ENCODE results near the gene SUN5.

The SUN5 gene

DNA sequence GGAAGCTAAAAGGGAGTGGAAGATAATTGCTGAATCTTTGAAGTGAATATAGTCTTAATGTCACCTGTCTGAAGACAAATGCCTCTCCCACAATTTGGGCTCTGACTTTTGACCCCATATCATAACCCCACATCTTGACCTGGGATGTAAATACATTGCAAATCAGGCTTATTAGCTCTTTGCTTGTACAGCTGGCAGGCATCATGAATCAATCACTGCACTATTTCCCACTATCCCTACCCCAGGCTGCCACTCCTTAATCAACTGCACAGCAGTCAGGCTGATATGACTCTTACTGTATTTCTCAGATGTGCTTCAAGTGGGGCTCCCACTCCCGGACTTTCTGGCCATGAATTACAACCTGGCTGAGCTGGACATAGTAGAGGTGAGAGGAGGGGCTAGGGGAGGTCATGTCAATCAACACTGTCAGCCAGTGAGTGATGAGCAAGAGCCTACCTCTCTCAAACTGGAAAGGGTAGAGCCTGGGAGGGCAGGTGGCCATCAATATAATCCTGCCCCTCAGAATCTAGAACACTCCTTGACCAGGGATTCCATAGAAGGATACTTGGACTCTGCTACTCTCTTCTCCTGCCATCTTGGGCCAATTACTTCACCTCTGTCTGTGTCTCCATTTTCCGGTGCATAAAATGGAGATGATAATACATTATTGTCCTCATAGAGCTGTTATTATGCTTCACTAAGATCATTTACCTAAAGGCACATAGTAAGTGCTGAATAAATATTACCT, 38.9 kb upstream of the SUN5 start:
- H3K4me3 ChIP-seq (ENCODE audit: low read depth, low read length): no peak overlapping the region
- DNase-seq (ENCODE audit: low read depth): no peak
- TF ChIP-seq, protein P1, sequence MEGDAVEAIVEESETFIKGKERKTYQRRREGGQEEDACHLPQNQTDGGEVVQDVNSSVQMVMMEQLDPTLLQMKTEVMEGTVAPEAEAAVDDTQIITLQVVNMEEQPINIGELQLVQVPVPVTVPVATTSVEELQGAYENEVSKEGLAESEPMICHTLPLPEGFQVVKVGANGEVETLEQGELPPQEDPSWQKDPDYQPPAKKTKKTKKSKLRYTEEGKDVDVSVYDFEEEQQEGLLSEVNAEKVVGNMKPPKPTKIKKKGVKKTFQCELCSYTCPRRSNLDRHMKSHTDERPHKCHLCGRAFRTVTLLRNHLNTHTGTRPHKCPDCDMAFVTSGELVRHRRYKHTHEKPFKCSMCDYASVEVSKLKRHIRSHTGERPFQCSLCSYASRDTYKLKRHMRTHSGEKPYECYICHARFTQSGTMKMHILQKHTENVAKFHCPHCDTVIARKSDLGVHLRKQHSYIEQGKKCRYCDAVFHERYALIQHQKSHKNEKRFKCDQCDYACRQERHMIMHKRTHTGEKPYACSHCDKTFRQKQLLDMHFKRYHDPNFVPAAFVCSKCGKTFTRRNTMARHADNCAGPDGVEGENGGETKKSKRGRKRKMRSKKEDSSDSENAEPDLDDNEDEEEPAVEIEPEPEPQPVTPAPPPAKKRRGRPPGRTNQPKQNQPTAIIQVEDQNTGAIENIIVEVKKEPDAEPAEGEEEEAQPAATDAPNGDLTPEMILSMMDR (IDR thresholded peaks at IDR 0.05; ENCODE audit: control insufficient read depth, extremely low read depth, insufficient read depth): no peak

DNA sequence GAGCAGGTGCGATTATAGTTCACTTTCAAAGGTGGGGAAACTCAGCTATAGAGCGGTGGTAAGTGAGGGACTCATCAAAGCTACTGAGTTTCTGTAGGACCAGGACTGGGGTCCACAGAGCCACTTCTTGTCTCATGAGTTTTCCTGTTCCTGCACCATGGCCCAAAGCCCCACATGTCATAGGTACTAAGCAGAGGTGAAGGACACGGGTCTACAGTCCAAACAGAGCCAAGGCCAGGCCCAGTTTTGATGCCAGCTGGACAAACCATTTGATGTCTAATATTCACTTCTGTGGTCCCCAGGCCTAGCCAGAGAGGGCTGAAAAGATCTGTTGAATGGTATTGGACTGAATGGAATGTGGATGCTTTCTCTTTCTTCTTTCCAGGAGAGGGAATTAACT, 38.2 kb upstream of the SUN5 start:
- TF ChIP-seq, protein P1 (IDR thresholded peaks at IDR 0.05; ENCODE audit: control insufficient read depth, extremely low read depth, insufficient read depth): no peak
- DNase-seq (ENCODE audit: low read depth): no peak
- H3K4me3 ChIP-seq (ENCODE audit: low read depth, low read length): no peak overlapping the region

DNA sequence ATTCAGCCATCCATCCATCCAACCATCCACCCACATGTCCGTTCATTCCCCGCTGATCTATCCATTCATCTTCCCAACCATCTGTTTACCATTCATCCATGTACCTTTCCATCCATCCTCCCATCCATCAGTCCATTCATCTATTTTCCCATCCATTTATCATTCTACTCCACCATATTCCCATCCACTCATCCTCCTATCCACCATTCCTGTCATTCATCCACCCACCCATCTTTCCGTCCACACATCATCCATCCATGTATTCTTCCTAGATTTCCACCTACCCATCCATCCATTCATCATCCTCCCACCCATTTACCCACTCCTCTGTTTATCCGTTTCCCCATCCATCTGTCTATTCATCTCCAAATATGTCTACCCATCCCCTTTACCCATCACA, 34.0 kb upstream of the SUN5 start:
- TF ChIP-seq, protein P1 (IDR thresholded peaks at IDR 0.05; ENCODE audit: control insufficient read depth, extremely low read depth, insufficient read depth): no peak
- H3K4me3 ChIP-seq (ENCODE audit: low read depth, low read length): no peak overlapping the region
- DNase-seq (ENCODE audit: low read depth): no peak

DNA sequence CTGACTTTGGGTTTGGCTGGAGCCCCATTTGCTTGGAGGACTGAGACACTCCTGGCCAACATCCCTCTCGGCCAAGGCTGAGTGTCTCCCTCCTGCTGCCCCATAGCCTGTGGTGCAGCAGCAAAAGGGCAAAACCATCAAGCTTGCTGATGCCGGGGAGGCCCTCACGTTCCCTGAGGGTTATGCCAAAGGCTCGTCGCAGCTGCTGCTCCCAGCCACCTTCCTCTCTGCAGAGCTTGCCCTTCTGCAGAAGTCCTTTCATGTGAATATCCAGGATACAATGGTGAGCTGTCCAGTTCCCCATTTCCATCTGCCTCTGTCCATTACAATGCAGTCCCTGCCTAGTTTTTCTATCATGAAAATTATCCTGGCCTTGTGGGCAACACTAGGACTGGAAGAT, 33.2 kb upstream of the SUN5 start:
- no peak for DNase-seq (ENCODE audit: low read depth)
- TF ChIP-seq, protein P1 (IDR thresholded peaks at IDR 0.05; ENCODE audit: control insufficient read depth, extremely low read depth, insufficient read depth): no peak
- no peak overlapping the region for H3K4me3 ChIP-seq (ENCODE audit: low read depth, low read length)

DNA sequence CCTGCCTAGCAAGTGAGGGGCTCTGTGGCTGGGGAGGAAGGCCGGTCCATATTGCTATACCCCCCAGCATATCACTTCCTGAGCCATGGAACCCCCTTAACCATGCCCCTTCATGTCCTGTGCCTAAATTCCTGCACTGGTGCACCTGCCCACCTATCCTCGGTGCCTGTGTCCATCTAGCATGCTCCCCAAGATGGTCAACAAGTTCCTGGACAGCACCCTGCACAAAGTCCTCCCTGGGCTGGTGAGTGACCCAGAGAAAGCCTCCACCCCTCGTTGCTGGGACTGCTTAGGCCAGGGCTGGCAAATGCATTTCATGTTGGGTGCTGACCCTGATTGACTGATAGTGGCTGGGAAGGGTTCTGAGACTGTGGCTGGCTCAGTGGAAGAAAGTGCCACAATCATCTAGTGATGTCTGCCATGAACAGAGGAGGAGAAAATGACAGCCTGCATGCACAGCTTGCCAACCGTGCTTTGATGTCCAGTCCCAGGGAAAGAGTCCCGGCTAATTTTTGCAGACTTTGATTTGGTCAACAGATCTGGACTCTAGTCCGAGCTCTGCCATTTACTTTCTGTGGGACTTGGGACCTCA, 30.8 kb upstream of the SUN5 start:
- DNase-seq (ENCODE audit: low read depth): no peak
- no peak overlapping the region for H3K4me3 ChIP-seq (ENCODE audit: low read depth, low read length)
- TF ChIP-seq, protein P1 (IDR thresholded peaks at IDR 0.05; ENCODE audit: control insufficient read depth, extremely low read depth, insufficient read depth): no peak

DNA sequence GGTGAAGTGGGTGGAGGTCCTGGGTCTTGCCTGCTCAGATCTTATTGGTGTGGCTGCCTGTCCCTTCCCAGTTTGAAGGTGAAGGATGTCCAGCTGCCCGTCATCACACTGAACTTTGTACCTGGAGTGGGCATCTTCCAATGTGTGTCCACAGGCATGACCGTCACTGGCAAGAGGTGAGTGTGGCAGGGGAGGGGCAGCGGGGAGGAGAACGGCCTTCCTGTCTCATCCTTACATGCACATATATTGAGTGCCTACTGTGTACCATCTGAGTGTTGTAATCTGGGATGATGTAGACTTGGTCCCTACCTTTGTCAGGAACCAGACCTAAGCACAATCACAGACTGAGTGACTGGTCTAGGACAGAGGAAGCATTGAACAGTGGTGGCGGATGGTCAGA, 29.9 kb upstream of the SUN5 start:
- H3K4me3 ChIP-seq (ENCODE audit: low read depth, low read length): no peak overlapping the region
- no peak for DNase-seq (ENCODE audit: low read depth)
- TF ChIP-seq, protein P1 (IDR thresholded peaks at IDR 0.05; ENCODE audit: control insufficient read depth, extremely low read depth, insufficient read depth): no peak

DNA sequence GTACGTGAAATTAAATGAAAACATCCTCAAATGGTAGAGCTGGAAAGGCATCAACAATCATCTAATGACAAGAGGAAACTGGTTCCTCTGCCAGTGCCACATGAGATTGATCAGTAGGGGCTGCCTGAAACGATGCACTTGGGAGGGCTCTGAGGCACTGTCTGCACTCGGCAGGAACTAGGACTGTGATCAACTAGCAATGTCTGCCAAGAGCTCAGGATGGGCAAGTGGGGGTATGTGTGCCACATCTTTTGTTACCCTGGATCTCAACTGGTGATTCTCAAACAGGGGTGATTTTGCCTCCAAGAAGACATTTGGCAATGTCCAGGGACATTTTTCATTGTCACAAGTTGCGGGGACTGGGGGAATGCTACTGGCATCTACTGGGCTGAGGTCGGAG, 29.1 kb upstream of the SUN5 start:
- DNase-seq (ENCODE audit: low read depth): no peak
- TF ChIP-seq, protein P1 (IDR thresholded peaks at IDR 0.05; ENCODE audit: control insufficient read depth, extremely low read depth, insufficient read depth): no peak
- no peak overlapping the region for H3K4me3 ChIP-seq (ENCODE audit: low read depth, low read length)
